T-helper 17 cell (primary cell): ENCODE data around the gene SBK2. TPM values are rescaled to one million over a fixed set of nuclear protein-coding genes. Genes with fewer than 3 reads are reported as not detected.
A peak's percentile ranks its signal among the peaks of the same experiment; 100 is the strongest.

Source experiments
- ATAC-seq: fragments of 150-1000 bp; cut with Tn5 transposase; 2 replicates; pipeline ENCODE4 v1.10.0; 2021; ENCODE audit warnings: mild to moderate bottlenecking, moderate library complexity
- DNase-seq, 3 donors: peaks; one replicate each; pipeline versions ENCODE4 v3.0.0 to v3.0.0-alpha.2; 2020 to 2021
- H3K9me3 ChIP-seq: one replicate; pipeline ENCODE4 v1.7.0; 2013; ENCODE audit warnings: low read length, mild to moderate bottlenecking; ENCODE audit not compliant: control insufficient read depth, poor library complexity, severe bottlenecking
- H3K27ac Mint-ChIP-seq: one replicate; pipeline ENCODE4 v1.8.0; 2022; ENCODE audit warnings: mild to moderate bottlenecking, moderate library complexity, mixed read lengths
- H3K27me3 Mint-ChIP-seq: one replicate; pipeline ENCODE4 v1.8.0; 2022; ENCODE audit warnings: mixed read lengths
- H3K36me3 Mint-ChIP-seq: one replicate; pipeline ENCODE4 v1.8.0; 2022; ENCODE audit warnings: low read depth, mixed read lengths
- H3K4me1 Mint-ChIP-seq: one replicate; pipeline ENCODE4 v1.8.0; 2022; ENCODE audit warnings: mild to moderate bottlenecking, mixed read lengths
- H3K4me3 Mint-ChIP-seq: one replicate; pipeline ENCODE4 v1.8.0; 2022; ENCODE audit warnings: mild to moderate bottlenecking, moderate library complexity, mixed read lengths
- total RNA-seq, 4 donors: library from RNA in 2 of 4; stranded (reverse) in 2 of 4; gene quantifications; one replicate each; pipeline ENCODE4 v1.2.3 and lab custom pipeline; 2022 to 2026

The SBK2 gene
- total RNA-seq, 2 donors from 2014 or later, result not detected

GRCh38 chr19:55525289-55526101, 11.4 kb downstream of the SBK2 start:
- Mint-ChIP-seq H3K36me3 (no peaks in the 10 kb centered on the region), H3K4me3 (no peak overlapping the region), H3K27ac (no peak overlapping the region), H3K4me1 (no peaks in the 10 kb centered on the region), H3K27me3 (no peaks in the 10 kb centered on the region)
- DNase-seq (no peak), ATAC-seq (no peak)
- no peaks in the 10 kb centered on the region for H3K9me3 ChIP-seq

- ATAC-seq (no peak), DNase-seq (no peak)
- no peaks in the 10 kb centered on the region for H3K9me3 ChIP-seq
- no peaks in the 10 kb centered on the region for H3K27me3 Mint-ChIP-seq
- no peak overlapping the region for H3K27ac Mint-ChIP-seq
- peaks cover 4% of the 10 kb centered on the region for H3K4me1 Mint-ChIP-seq
- no peak overlapping the region for H3K4me3 Mint-ChIP-seq
- H3K36me3 Mint-ChIP-seq, result no peaks in the 10 kb centered on the region
These were observed 16.1 kb downstream of the SBK2 start for GRCh38 chr19:55520691-55521292.

GRCh38 chr19:55519451-55520311, 17.3 kb downstream of the SBK2 start:
- no peaks in the 10 kb centered on the region for H3K36me3 Mint-ChIP-seq
- peaks cover 4% of the 10 kb centered on the region for H3K4me1 Mint-ChIP-seq
- H3K27me3 Mint-ChIP-seq, result no peaks in the 10 kb centered on the region
- no peak overlapping the region for H3K27ac Mint-ChIP-seq
- H3K9me3 ChIP-seq, result no peaks in the 10 kb centered on the region
- ATAC-seq (no peak), DNase-seq (no peak)
- no peak overlapping the region for H3K4me3 Mint-ChIP-seq

- peak; percentile 100 for ATAC-seq
- peak; percentile 83 to 86 (median 84) for DNase-seq
- Mint-ChIP-seq H3K27me3 (peaks cover 17% of the 10 kb centered on the region), H3K27ac (peak overlapping the region; percentile 41), H3K4me1 (peaks cover 6% of the 10 kb centered on the region), H3K4me3 (peak overlapping the region; percentile 86), H3K36me3 (no peaks in the 10 kb centered on the region)
- no peaks in the 10 kb centered on the region for H3K9me3 ChIP-seq
These were observed 19.9 kb downstream of the SBK2 start for GRCh38 chr19:55516878-55517620.

GRCh38 chr19:55508120-55508519, 28.8 kb downstream of the SBK2 start:
- H3K4me3 Mint-ChIP-seq, result no peak overlapping the region
- H3K4me1 Mint-ChIP-seq, result peaks cover 9% of the 10 kb centered on the region
- ATAC-seq (no peak), DNase-seq (no peak)
- H3K9me3 ChIP-seq, result no peaks in the 10 kb centered on the region
- H3K27me3 Mint-ChIP-seq, result peaks cover 30% of the 10 kb centered on the region
- no peaks in the 10 kb centered on the region for H3K36me3 Mint-ChIP-seq
- H3K27ac Mint-ChIP-seq, result no peak overlapping the region

- Mint-ChIP-seq H3K4me3 (no peak overlapping the region), H3K36me3 (peaks cover 3% of the 10 kb centered on the region), H3K27me3 (peaks cover 7% of the 10 kb centered on the region), H3K4me1 (peaks cover 19% of the 10 kb centered on the region), H3K27ac (no peak overlapping the region)
- H3K9me3 ChIP-seq, result no peaks in the 10 kb centered on the region
- DNase-seq (no peak), ATAC-seq (no peak)
These were observed 32.0 kb downstream of the SBK2 start for GRCh38 chr19:55504981-55505380.

- H3K4me1 Mint-ChIP-seq, result peaks cover 19% of the 10 kb centered on the region
- H3K36me3 Mint-ChIP-seq, result peaks cover 3% of the 10 kb centered on the region
- H3K27ac Mint-ChIP-seq, result peak overlapping the region; percentile 79
- H3K9me3 ChIP-seq, result no peaks in the 10 kb centered on the region
- H3K27me3 Mint-ChIP-seq, result peaks cover 7% of the 10 kb centered on the region
- no peak for ATAC-seq
- peak overlapping the region; percentile 87 for H3K4me3 Mint-ChIP-seq
- no peak for DNase-seq
These were observed 32.7 kb downstream of the SBK2 start for GRCh38 chr19:55504252-55504603.

- peaks cover 7% of the 10 kb centered on the region for H3K27me3 Mint-ChIP-seq
- peaks cover 3% of the 10 kb centered on the region for H3K36me3 Mint-ChIP-seq
- H3K27ac Mint-ChIP-seq, result peak overlapping the region; percentile 79
- no peaks in the 10 kb centered on the region for H3K9me3 ChIP-seq
- H3K4me3 Mint-ChIP-seq, result peak overlapping the region; percentile 87
- peak; percentile 95 for ATAC-seq
- DNase-seq, result peak; percentile 82 to 97 (median 90)
- peaks cover 19% of the 10 kb centered on the region for H3K4me1 Mint-ChIP-seq
These were observed 33.3 kb downstream of the SBK2 start for GRCh38 chr19:55503502-55504251.

GRCh38 chr19:55503157-55503501, 33.8 kb downstream of the SBK2 start:
- peaks cover 19% of the 10 kb centered on the region for H3K4me1 Mint-ChIP-seq
- no peaks in the 10 kb centered on the region for H3K9me3 ChIP-seq
- no peak for DNase-seq
- peaks cover 3% of the 10 kb centered on the region for H3K36me3 Mint-ChIP-seq
- peaks cover 6% of the 10 kb centered on the region for H3K27me3 Mint-ChIP-seq
- peak overlapping the region; percentile 79 for H3K27ac Mint-ChIP-seq
- H3K4me3 Mint-ChIP-seq, result peak overlapping the region; percentile 87
- ATAC-seq, result no peak

GRCh38 chr19:55502197-55502952, 34.6 kb downstream of the SBK2 start:
- peaks cover 19% of the 10 kb centered on the region for H3K4me1 Mint-ChIP-seq
- H3K4me3 Mint-ChIP-seq, result no peak overlapping the region
- H3K27me3 Mint-ChIP-seq, result no peaks in the 10 kb centered on the region
- H3K27ac Mint-ChIP-seq, result peak overlapping the region; percentile 79
- no peaks in the 10 kb centered on the region for H3K9me3 ChIP-seq
- no peak for ATAC-seq
- DNase-seq, result no peak
- H3K36me3 Mint-ChIP-seq, result peaks cover 3% of the 10 kb centered on the region

GRCh38 chr19:55500368-55500952, 36.5 kb downstream of the SBK2 start:
- peaks cover 3% of the 10 kb centered on the region for H3K36me3 Mint-ChIP-seq
- no peak for DNase-seq
- ATAC-seq, result no peak

More at GRCh38 chr19:55500368-55500952, 36.5 kb downstream of the SBK2 start:
- H3K27ac Mint-ChIP-seq, result no peak overlapping the region
- no peak overlapping the region for H3K4me3 Mint-ChIP-seq
- peaks cover 19% of the 10 kb centered on the region for H3K4me1 Mint-ChIP-seq
- no peaks in the 10 kb centered on the region for H3K9me3 ChIP-seq
- H3K27me3 Mint-ChIP-seq, result no peaks in the 10 kb centered on the region
